Fibroblast of villous mesenchyme (primary cell): ENCODE measurements around the gene CCNT2. TPM values are rescaled to one million over a fixed set of nuclear protein-coding genes. Genes with fewer than 3 reads are reported as not detected.

Source experiments
- DNase-seq: peaks from one replicate; pipeline ENCODE4 v3.0.0-alpha.2; 2010; ENCODE audit warnings: low read depth
- H3K4me3 ChIP-seq: 2 replicates; pipeline ENCODE4 v1.5.1; 2011; ENCODE audit warnings: low read depth, mild to moderate bottlenecking, low read length
- total RNA-seq: library from RNA; depleted of rRNA; stranded (reverse); fragments of >200 nt; gene quantifications from 2 replicates; pipeline ENCODE4 v1.2.3, GENCODE V29; 2012
- TF ChIP-seq, protein P1 (sequence below): IDR thresholded peaks from 2 replicates; pipeline ENCODE4 v1.5.1; 2012; ENCODE audit warnings: low read depth, mild to moderate bottlenecking, low read length; ENCODE audit not compliant: insufficient read depth

The CCNT2 gene
- total RNA-seq, 1 donor = 28.9 TPM

DNA sequence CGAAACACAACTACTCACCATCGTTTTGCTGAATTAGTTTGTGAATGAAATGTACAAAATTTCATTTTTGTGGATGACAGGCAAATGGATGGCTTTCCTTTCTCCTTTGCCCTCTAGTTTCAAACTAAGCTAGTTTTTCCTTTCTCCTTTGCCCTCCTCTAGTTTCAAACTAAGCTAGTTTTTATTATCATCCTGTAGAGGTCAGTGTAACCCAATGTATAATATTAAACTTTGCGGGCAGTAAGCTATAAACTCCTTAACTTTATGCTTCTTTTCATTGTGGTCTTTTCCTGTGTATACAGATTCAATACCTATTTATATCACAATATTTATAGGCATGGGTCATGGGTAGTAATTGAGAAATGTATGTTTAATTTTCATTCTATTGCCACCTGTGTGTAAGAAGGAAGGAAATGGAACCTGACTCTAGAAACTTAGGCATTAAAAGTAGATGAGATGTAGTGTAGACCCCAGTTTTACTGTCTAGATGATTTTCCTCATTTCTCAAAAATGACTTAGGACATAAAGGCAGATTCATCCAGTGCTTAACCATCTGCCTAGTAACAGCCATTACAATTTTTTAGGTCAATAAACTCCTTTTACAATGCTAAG lies 70.5 kb downstream of the CCNT2 start:
- no peak overlapping the region for H3K4me3 ChIP-seq
- DNase-seq = peak; percentile 52
- TF ChIP-seq, protein P1, sequence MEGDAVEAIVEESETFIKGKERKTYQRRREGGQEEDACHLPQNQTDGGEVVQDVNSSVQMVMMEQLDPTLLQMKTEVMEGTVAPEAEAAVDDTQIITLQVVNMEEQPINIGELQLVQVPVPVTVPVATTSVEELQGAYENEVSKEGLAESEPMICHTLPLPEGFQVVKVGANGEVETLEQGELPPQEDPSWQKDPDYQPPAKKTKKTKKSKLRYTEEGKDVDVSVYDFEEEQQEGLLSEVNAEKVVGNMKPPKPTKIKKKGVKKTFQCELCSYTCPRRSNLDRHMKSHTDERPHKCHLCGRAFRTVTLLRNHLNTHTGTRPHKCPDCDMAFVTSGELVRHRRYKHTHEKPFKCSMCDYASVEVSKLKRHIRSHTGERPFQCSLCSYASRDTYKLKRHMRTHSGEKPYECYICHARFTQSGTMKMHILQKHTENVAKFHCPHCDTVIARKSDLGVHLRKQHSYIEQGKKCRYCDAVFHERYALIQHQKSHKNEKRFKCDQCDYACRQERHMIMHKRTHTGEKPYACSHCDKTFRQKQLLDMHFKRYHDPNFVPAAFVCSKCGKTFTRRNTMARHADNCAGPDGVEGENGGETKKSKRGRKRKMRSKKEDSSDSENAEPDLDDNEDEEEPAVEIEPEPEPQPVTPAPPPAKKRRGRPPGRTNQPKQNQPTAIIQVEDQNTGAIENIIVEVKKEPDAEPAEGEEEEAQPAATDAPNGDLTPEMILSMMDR = peak; percentile 52

DNA sequence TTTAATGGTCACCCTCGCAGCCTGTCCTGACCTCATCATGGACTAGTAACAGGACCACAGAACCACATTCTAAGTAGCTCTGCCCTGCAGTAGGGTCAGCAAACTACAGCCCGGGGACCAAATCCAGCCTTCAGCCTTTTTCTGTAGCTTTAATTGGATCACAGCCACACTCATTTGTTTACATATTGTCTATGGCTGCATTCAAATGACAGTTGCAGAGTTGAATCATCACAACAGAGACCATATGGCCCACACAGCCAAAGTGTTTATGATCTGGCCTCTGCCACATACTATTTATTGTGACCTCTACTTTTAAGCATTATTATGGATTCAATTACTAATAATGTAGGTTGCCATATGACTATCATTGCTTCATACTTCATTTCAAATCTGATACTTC lies 80.9 kb downstream of the CCNT2 start:
- DNase-seq = peak; percentile 16
- TF ChIP-seq, protein P1 = no peak
- H3K4me3 ChIP-seq = no peak overlapping the region

DNA sequence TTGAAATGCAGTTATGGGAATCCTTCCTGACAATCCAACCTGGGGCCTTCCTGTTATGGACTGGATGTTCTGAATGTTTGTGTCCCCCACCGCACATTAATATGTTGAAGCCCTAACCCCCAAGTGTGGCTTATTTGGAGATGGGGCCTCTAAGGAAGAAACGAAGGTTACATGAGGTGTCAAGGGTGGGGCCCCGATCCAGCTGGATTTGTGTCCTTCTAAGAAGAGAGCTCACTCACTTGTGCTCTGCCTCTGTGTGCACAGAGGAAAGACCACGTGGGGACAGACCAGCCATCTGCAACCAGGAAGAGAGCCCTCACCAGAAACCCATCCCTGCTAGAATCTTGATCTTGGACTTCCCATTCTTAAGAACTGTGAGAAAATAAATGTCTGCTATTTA lies 84.2 kb downstream of the CCNT2 start:
- TF ChIP-seq, protein P1 = no peak
- H3K4me3 ChIP-seq = no peak overlapping the region
- no peak for DNase-seq

DNA sequence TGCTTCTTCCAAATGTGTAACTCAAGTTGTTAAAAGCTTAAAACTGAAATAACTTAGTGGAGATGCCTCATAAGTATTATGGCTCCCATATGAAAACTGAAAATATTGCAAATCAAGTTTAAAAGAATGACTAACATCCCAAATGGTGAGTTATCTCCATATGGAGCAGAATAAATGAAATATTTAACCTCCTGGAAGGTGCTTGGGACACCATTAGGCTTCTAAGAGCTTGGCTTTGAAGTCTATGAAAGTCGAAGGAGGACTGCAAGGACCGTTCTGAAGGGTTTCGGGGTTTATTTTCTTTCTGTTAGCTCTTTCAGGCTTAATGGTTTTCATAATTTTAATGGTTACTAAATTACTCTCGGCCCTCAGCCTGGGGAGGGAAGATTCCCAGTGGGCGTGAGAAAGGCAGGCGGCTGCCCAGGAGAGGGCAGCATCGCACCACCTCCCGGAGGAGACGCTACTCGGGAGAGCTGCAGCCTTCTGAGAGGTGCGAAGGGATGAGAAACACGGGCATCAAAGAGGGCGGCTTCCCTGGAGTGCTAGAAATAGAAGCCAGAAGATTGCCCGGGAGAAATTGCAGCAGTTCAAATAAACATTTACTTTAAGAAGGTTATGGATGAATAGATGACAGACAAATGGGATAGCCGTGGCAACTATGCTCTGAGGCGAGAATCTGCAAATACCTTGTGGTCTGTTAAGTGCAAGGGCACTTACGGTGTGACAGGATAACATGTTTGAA lies 85.6 kb downstream of the CCNT2 start:
- TF ChIP-seq, protein P1 = peak; percentile 95
- no peak overlapping the region for H3K4me3 ChIP-seq
- peak; percentile 72 for DNase-seq

DNA sequence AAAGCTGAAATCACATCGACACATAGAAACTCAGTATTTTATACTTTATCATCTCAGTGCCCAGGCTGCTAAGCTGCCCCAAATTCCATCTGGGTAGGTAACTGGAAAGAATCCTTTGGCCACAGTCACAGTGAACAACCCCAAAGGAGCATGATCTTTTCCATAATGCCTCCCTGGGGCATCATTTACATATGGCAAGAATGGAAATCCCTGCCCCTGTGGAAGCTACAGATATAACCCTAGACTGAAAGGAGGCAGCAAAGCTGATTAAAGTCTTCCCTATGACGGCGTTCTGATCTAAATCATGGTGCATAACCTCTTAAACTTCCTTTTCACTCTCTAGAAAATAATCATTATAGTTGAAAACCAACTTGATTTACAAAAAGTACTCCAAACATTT lies 87.1 kb downstream of the CCNT2 start:
- TF ChIP-seq, protein P1 = no peak
- no peak overlapping the region for H3K4me3 ChIP-seq
- no peak for DNase-seq

Other genes with a start within 250 kb of the CCNT2 start
- not detected in 2 replicates for gene TMEM163, start 199.8 kb upstream of the CCNT2 start, total RNA-seq
- not detected in 2 replicates for gene ACMSD, start 80.2 kb upstream of the CCNT2 start, total RNA-seq
- not detected in 2 replicates for gene MAP3K19, start 128.6 kb downstream of the CCNT2 start, total RNA-seq
- 73.4 and 100 TPM in 2 replicates for gene RAB3GAP1, start 133.5 kb downstream of the CCNT2 start, total RNA-seq